Transverse colon (tissue), 4 donors: ENCODE data around the gene GHRH. TPM values are rescaled to one million over a fixed set of nuclear protein-coding genes. Genes with fewer than 3 reads are reported as not detected.

ENCODE experiments used
- DNase-seq: peaks from one replicate; pipeline ENCODE4 v3.0.0-alpha.2; 2019
- H3K27ac ChIP-seq, 4 donors: fragments of 200-600 bp; sonication (generic); 2 replicates each; pipeline ENCODE4 v1.5.1; 2016 to 2018; ENCODE audit warnings: inconsistent platforms in 4 of 4
- H3K27me3 ChIP-seq: fragments of 200-600 bp; sonication (generic); 2 replicates; pipeline ENCODE4 v1.5.1; 2017; ENCODE audit warnings: inconsistent platforms
- H3K36me3 ChIP-seq, 4 donors: fragments of 200-600 bp; sonication (generic); 2 replicates each; pipeline ENCODE4 v1.5.1; 2017 to 2019; ENCODE audit warnings: inconsistent platforms in 4 of 4
- H3K4me1 ChIP-seq, 4 donors: fragments of 200-600 bp; sonication (generic); 2 replicates each; pipeline ENCODE4 v1.5.1; 2017 to 2020; ENCODE audit warnings: inconsistent platforms in 4 of 4
- H3K4me3 ChIP-seq, 4 donors: fragments of 200-600 bp; sonication (generic); 1 replicate in 1 of 4; 2 replicates in 3 of 4; pipeline versions ENCODE4 v1.5.1 to v1.6.1; 2017 to 2019; ENCODE audit warnings: inconsistent platforms in 4 of 4
- H3K9me3 ChIP-seq, 2 donors: fragments of 200-600 bp; sonication (generic); 2 replicates each; pipeline ENCODE4 v1.5.1; 2017 to 2019; ENCODE audit warnings: inconsistent platforms in 2 of 2
- EP300 ChIP-seq: sonication (generic); formaldehyde crosslinking; IDR thresholded peaks from one replicate; pipeline ENCODE4 v1.6.1; 2017; ENCODE audit warnings: antibody characterized with exemption, low read depth
- POLR2A ChIP-seq: fragments of 450-650 bp; IDR thresholded peaks from one replicate; pipeline ENCODE4 v1.6.1; 2016; ENCODE audit warnings: antibody characterized with exemption, mild to moderate bottlenecking, moderate library complexity
- POLR2AphosphoS5 ChIP-seq, 3 donors: sonication (generic); formaldehyde crosslinking; IDR thresholded peaks; one replicate each; pipeline ENCODE4 v1.6.1; 2016; ENCODE audit warnings: antibody characterized with exemption in 3 of 3
- WGBS, 2 donors: methylation state at CpG; one replicate each; pipeline ENCODE4 v1.1.5; 2018; ENCODE audit warnings: low coverage in 1 of 2; 5-methylcytosine and 5-hydroxymethylcytosine counted together
- in situ Hi-C, 4 donors: fragments of 200-750 bp; cut with MboI; loops; one replicate each; pipeline versions ENCODE4 v1.15.0 to v1.15.1; 2017; ENCODE audit warnings: low sequenced_read_pairs in 3 of 4, low pct_ligation_motif_present in 1 of 4, low pct_unique_long_range_greater_than_20kb in 1 of 4
- intact Hi-C: fragments of 100-400 bp; cut with DNase I; formaldehyde crosslinking; loops from one replicate; pipeline ENCODE4 v1.15.1; 2023; ENCODE audit warnings: low total_unique reads
- total RNA-seq, 4 donors: library from RNA; depleted of rRNA; stranded (reverse); fragments of >200 nt; gene quantifications; one replicate each; pipeline ENCODE4 v1.1.0, GENCODE V29; 2016
- TF ChIP-seq, protein P1 (sequence below), 5 experiments: fragments of 200-600 bp in 3 of 5; fragments of 450-650 bp in 2 of 5; sonication (generic) in 3 of 5; IDR thresholded peaks; 1 replicate in 2 of 5; 2 replicates in 3 of 5; pipeline ENCODE4 v1.5.1; 2016 to 2017; ENCODE audit warnings: antibody characterized with exemption in 5 of 5, inconsistent platforms in 3 of 5, mild to moderate bottlenecking in 2 of 5, moderate library complexity in 1 of 5

Gene GHRH
- total RNA-seq, 4 donors from 2014 or later, result not detected

DNA sequence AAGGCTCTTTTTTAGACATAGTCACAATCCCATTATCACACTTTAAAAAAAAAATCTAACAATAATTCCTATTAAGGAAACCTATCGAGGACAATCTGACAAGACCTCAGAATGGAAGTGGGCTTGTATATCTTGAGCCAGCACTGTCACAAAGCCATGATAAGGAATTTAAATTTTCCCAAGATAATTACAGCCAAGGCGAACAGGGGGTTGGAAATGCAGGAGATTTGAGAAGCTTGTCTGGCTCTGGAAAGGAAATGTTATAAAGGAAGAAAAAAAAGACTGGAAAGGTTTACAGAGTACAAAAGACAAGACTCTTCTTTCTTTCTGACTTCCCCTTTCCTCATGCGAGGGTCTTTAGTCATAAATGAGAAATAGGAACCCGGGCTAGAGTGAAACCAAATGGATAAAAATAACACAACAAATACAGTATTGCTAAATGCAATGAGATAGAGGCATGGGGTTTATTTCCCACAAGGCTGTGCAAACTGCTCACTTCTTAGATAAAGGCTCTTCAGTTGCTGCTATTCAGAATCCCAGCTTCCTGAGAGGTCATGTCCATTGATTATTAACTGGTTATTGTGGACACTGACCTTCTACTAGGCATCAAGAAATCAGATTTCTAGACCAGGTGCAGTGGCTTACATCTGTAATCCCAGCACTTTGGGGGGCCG is 13.4 kb upstream of the GHRH start:
- 65 to 69% methylated on average over 4 to 5 of the region's 5 CpGs for WGBS, 2 donors
- in situ Hi-C loops, result loop anchor here (5.0 to 10.0 kb wide), 5 partner anchors 107 to 260 kb away; no protein-coding TSS in a partner anchor
- H3K27ac ChIP-seq, result peak overlapping the region in 2 of 4 donors; percentile 19 to 43

DNA sequence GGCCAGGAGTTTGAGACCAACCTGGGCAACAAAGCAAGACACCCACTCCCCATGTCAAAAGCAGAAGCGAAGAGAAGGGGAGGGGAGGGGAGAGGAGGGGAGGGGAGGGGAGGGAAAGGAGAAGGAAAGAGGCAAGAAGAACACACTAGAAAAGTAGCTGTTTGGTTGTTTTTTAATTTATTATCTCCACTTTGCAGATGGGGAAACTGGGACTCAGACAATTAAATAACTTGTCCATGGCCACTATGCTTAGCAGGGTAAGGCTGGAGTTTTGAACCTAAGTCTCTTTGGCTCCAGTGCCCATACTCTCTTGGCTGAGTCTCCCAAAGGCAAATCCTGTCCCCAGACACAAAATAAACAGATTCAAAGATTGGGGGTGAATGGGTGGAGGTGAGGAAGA is 12.4 kb upstream of the GHRH start:
- no peak for TF ChIP-seq POLR2AphosphoS5 (IDR thresholded peaks at IDR 0.05)
- no peak for TF ChIP-seq EP300
- TF ChIP-seq, protein P1, sequence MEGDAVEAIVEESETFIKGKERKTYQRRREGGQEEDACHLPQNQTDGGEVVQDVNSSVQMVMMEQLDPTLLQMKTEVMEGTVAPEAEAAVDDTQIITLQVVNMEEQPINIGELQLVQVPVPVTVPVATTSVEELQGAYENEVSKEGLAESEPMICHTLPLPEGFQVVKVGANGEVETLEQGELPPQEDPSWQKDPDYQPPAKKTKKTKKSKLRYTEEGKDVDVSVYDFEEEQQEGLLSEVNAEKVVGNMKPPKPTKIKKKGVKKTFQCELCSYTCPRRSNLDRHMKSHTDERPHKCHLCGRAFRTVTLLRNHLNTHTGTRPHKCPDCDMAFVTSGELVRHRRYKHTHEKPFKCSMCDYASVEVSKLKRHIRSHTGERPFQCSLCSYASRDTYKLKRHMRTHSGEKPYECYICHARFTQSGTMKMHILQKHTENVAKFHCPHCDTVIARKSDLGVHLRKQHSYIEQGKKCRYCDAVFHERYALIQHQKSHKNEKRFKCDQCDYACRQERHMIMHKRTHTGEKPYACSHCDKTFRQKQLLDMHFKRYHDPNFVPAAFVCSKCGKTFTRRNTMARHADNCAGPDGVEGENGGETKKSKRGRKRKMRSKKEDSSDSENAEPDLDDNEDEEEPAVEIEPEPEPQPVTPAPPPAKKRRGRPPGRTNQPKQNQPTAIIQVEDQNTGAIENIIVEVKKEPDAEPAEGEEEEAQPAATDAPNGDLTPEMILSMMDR (IDR thresholded peaks at IDR 0.05), result no peak
- TF ChIP-seq POLR2A, result no peak
- no peak for DNase-seq
- H3K27ac ChIP-seq, result no peak overlapping the region
- 80% methylated on average over 1 of the region's 1 CpG; no CpG with 5 or more reads in 1 of the 2 donors for WGBS, 2 donors
- H3K4me1 ChIP-seq, result peaks cover 5 to 20% (median 10%) of the 10 kb centered on the region in 4 donors
- in situ Hi-C loops, result loop anchor here (5.0 to 10.0 kb wide), 4 partner anchors 111 to 261 kb away; no protein-coding TSS in a partner anchor
- intact Hi-C loops, result no loop called here
- H3K36me3 ChIP-seq, result no peaks in the 10 kb centered on the region
- no peaks in the 10 kb centered on the region for H3K9me3 ChIP-seq
- H3K4me3 ChIP-seq, result no peak overlapping the region
- no peaks in the 10 kb centered on the region for H3K27me3 ChIP-seq

More for the DNA sequence above, 13.4 kb upstream of the GHRH start:
- TF ChIP-seq, protein P1 (IDR thresholded peaks at IDR 0.05), result no peak
- no peak for TF ChIP-seq POLR2AphosphoS5 (IDR thresholded peaks at IDR 0.05)
- TF ChIP-seq POLR2A, result no peak
- no peak for TF ChIP-seq EP300
- no peak for DNase-seq
- no peaks in the 10 kb centered on the region for H3K9me3 ChIP-seq
- intact Hi-C loops, result loop anchor here (5.0 kb wide), 1 partner anchor 122 kb away; no protein-coding TSS in a partner anchor
- peaks cover 5 to 20% (median 9%) of the 10 kb centered on the region in 4 donors for H3K4me1 ChIP-seq
- H3K36me3 ChIP-seq, result no peaks in the 10 kb centered on the region
- no peak overlapping the region for H3K4me3 ChIP-seq
- no peaks in the 10 kb centered on the region for H3K27me3 ChIP-seq

DNA sequence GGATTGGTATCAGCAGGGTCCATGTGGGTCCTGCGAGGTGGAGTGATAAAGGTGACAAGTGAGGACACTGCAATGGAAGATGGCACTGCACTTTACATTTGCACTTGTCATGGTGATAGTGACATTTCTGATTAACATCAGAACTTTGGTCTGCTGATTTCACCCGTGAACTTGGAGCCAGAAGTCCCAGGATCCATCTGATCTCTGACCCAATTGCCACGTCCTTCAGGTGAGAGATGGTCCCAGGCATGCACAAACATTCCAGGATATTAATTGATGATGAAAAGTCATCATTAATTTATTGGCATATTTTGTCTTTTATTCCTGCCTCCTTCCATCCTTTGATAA is 9.8 kb upstream of the GHRH start:
- Histone ChIP-seq H3K27ac (peak overlapping the region in 1 of 4 donors; percentile 24), H3K4me1 (peaks cover 0 to 6% (median 2%) of the 10 kb centered on the region in 4 donors), H3K4me3 (no peak overlapping the region), H3K36me3 (no peaks in the 10 kb centered on the region), H3K27me3 (no peaks in the 10 kb centered on the region), H3K9me3 (no peaks in the 10 kb centered on the region)
- no peak for DNase-seq
- intact Hi-C loops (loop anchor here (2.0 kb wide), 1 partner anchor 263 kb away; no protein-coding TSS in a partner anchor), in situ Hi-C loops (loop anchor here (5.0 to 10.0 kb wide), 4 partner anchors 113 to 263 kb away; no protein-coding TSS in a partner anchor)
- WGBS, 2 donors, result 80 to 81% methylated on average over 1 to 3 of the region's 3 CpGs
- TF ChIP-seq EP300 (no peak), POLR2A (no peak), POLR2AphosphoS5 (IDR thresholded peaks at IDR 0.05) (no peak)
- TF ChIP-seq, protein P1 (IDR thresholded peaks at IDR 0.05), result no peak

DNA sequence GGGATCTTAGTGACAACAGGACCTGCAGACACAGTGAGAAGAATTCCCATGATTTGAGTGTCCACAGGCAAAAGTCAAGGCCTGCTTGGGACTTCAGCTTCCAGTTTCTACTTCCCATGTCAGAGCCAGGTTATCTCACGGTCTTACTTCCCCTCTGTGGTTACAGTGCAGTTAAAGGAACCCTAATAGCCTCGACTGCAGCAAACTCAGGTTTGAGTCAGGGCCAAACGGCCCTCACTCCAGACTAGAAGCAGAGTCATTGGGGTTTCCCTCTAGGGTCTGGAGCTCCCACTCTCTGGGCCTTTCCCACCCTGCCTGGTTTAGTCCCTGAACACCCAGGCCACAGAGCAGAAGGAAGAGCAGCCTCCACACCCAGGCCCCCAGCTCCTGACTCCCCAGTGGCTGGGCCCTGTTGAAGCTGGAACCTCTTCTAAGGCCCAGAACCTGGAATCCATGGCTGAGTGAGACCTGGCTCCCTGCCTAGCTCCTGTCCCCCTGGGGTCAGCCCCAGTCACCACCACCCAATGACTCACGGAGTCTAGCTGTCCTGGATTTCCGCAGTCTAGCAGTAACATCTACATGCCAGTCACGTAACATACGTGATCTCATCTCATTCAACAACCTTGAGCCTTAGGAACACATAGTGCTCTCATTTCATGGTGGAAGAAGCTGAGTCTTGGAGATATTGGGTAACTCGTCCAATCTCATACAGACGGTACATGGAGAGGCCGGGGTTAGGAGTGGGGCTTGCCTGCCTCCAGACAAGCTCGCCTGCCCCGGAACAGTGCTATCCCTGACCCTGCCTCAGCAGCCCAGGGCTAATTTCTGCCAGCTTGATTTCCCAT is 9.2 kb upstream of the GHRH start:
- no peaks in the 10 kb centered on the region for H3K36me3 ChIP-seq
- in situ Hi-C loops (loop anchor here (5.0 to 10.0 kb wide), 4 partner anchors 114 to 264 kb away; no protein-coding TSS in a partner anchor), intact Hi-C loops (loop anchor here (2.0 kb wide), 1 partner anchor 264 kb away; no protein-coding TSS in a partner anchor)
- H3K27me3 ChIP-seq, result no peaks in the 10 kb centered on the region
- peaks cover 0 to 5% (median 2%) of the 10 kb centered on the region in 4 donors for H3K4me1 ChIP-seq
- H3K27ac ChIP-seq, result peak overlapping the region in 3 of 4 donors; percentile 15 to 24 (median 21)
- TF ChIP-seq POLR2AphosphoS5 (IDR thresholded peaks at IDR 0.05) (no peak), EP300 (no peak), POLR2A (no peak)
- TF ChIP-seq, protein P1 (IDR thresholded peaks at IDR 0.05), result no peak
- no peak for DNase-seq
- WGBS, 2 donors, result 89% methylated on average over 12 of the region's 12 CpGs; no CpG with 5 or more reads in 1 of the 2 donors
- no peak overlapping the region for H3K4me3 ChIP-seq
- no peaks in the 10 kb centered on the region for H3K9me3 ChIP-seq
